Measurements from ENCODE around the gene CPVL.

CPVL gene

GRCh38 chr7:29107056-29107455, 39.3 kb downstream of the CPVL start:
- no peak for DNase-seq
- no peak for TF ChIP-seq CTCF (IDR thresholded peaks at IDR 0.05; ENCODE audit: low read depth, low read length)
- H3K4me3 ChIP-seq (ENCODE audit: low read depth, low read length): no peak overlapping the region
- H3K27me3 ChIP-seq (ENCODE audit: insufficient read depth, low read depth, severe bottlenecking): peaks cover 3% of the 10 kb centered on the region
- H3K9me3 ChIP-seq (ENCODE audit: severe bottlenecking): peaks cover 15% of the 10 kb centered on the region
- no peak overlapping the region for H3K27ac ChIP-seq
- no peaks in the 10 kb centered on the region for H3K36me3 ChIP-seq

- no peak for TF ChIP-seq CTCF (IDR thresholded peaks at IDR 0.05; ENCODE audit: low read depth, low read length)
- H3K4me3 ChIP-seq (ENCODE audit: low read depth, low read length): no peak overlapping the region
- peaks cover 5% of the 10 kb centered on the region for H3K27me3 ChIP-seq (ENCODE audit: insufficient read depth, low read depth, severe bottlenecking)
- DNase-seq: no peak
- H3K9me3 ChIP-seq (ENCODE audit: severe bottlenecking): peaks cover 11% of the 10 kb centered on the region
- no peak overlapping the region for H3K27ac ChIP-seq
- no peaks in the 10 kb centered on the region for H3K36me3 ChIP-seq
These were observed 39.7 kb downstream of the CPVL start for GRCh38 chr7:29106669-29106988.

- Histone ChIP-seq H3K27ac (no peak overlapping the region), H3K36me3 (no peaks in the 10 kb centered on the region), H3K9me3 (ENCODE audit: severe bottlenecking) (peaks cover 5% of the 10 kb centered on the region), H3K27me3 (ENCODE audit: insufficient read depth, low read depth, severe bottlenecking) (peaks cover 5% of the 10 kb centered on the region), H3K4me3 (ENCODE audit: low read depth, low read length) (no peak overlapping the region)
- peak; percentile 87 for TF ChIP-seq CTCF (IDR thresholded peaks at IDR 0.05; ENCODE audit: low read depth, low read length)
- DNase-seq: peak; percentile 26
These were observed 40.3 kb downstream of the CPVL start for GRCh38 chr7:29105752-29106668.

GRCh38 chr7:29105191-29105590, 41.1 kb downstream of the CPVL start:
- Histone ChIP-seq H3K36me3 (no peaks in the 10 kb centered on the region), H3K9me3 (ENCODE audit: severe bottlenecking) (no peaks in the 10 kb centered on the region), H3K4me3 (ENCODE audit: low read depth, low read length) (no peak overlapping the region), H3K27ac (no peak overlapping the region), H3K27me3 (ENCODE audit: insufficient read depth, low read depth, severe bottlenecking) (peaks cover 5% of the 10 kb centered on the region)
- no peak for DNase-seq
- TF ChIP-seq CTCF (IDR thresholded peaks at IDR 0.05; ENCODE audit: low read depth, low read length): no peak

- no peaks in the 10 kb centered on the region for H3K36me3 ChIP-seq
- H3K4me3 ChIP-seq (ENCODE audit: low read depth, low read length): no peak overlapping the region
- peak; percentile 68 for TF ChIP-seq CTCF (IDR thresholded peaks at IDR 0.05; ENCODE audit: low read depth, low read length)
- H3K27me3 ChIP-seq (ENCODE audit: insufficient read depth, low read depth, severe bottlenecking): peaks cover 9% of the 10 kb centered on the region
- DNase-seq: peak; percentile 65
- no peak overlapping the region for H3K27ac ChIP-seq
- no peaks in the 10 kb centered on the region for H3K9me3 ChIP-seq (ENCODE audit: severe bottlenecking)
These were observed 43.7 kb downstream of the CPVL start for GRCh38 chr7:29102558-29103151.

Data from WERI-Rb-1 (cell line).